Mesendoderm (in vitro differentiated cells): ENCODE measurements around the gene HOXD11. TPM values are rescaled to one million over a fixed set of nuclear protein-coding genes. Genes with fewer than 3 reads are reported as not detected.

Experiments used
- DNase-seq: peaks from one replicate; pipeline ENCODE4 v3.0.0; 2013
- H2AK5ac ChIP-seq: 2 replicates; pipeline ENCODE4 v1.6.1; 2013; ENCODE audit warnings: low read length, inconsistent platforms
- H2BK120ac ChIP-seq: 2 replicates; pipeline ENCODE4 v1.6.1; 2013; ENCODE audit warnings: low read depth, mild to moderate bottlenecking, low read length, moderate library complexity, mixed read lengths
- H2BK15ac ChIP-seq: replicated peaks from 2 replicates; pipeline ENCODE4 v1.6.1; 2013; ENCODE audit warnings: low read depth, mild to moderate bottlenecking, moderate library complexity
- H2BK5ac ChIP-seq: 2 replicates; pipeline ENCODE4 v1.6.1; 2013; ENCODE audit warnings: low read length, inconsistent platforms
- H3K18ac ChIP-seq: 2 replicates; pipeline ENCODE4 v1.6.1; 2013; ENCODE audit warnings: mild to moderate bottlenecking, low read length, mixed read lengths
- H3K23ac ChIP-seq: one replicate; pipeline ENCODE4 v1.6.1; 2013; ENCODE audit warnings: low read length
- H3K27ac ChIP-seq: 2 replicates; pipeline ENCODE4 v1.5.1; 2013; ENCODE audit warnings: low read depth, mild to moderate bottlenecking, inconsistent platforms, low read length, moderate library complexity
- H3K27me3 ChIP-seq: 2 replicates; pipeline ENCODE4 v1.6.1; 2013; ENCODE audit warnings: low read length, control low read depth, mild to moderate bottlenecking, inconsistent platforms; ENCODE audit not compliant: insufficient read depth, poor library complexity
- H3K36me3 ChIP-seq: 2 replicates; pipeline ENCODE4 v1.6.1; 2013; ENCODE audit warnings: low read length, inconsistent platforms; ENCODE audit not compliant: control insufficient read depth, insufficient read depth
- H3K4ac ChIP-seq: one replicate; pipeline ENCODE4 v1.6.1; 2013; ENCODE audit warnings: low read depth, mild to moderate bottlenecking, low read length, moderate library complexity
- H3K4me1 ChIP-seq: 2 replicates; pipeline ENCODE4 v1.6.1; 2013; ENCODE audit warnings: low read depth, low read length, inconsistent platforms; ENCODE audit not compliant: control insufficient read depth
- H3K4me2 ChIP-seq: 2 replicates; pipeline ENCODE4 v1.6.1; 2013; ENCODE audit warnings: low read length
- H3K4me3 ChIP-seq: 2 replicates; pipeline ENCODE4 v1.5.1; 2013; ENCODE audit warnings: mild to moderate bottlenecking, low read length
- H3K56ac ChIP-seq: one replicate; pipeline ENCODE4 v1.6.1; 2013; ENCODE audit warnings: low read length
- H3K79me1 ChIP-seq: 2 replicates; pipeline ENCODE4 v1.6.1; 2013; ENCODE audit warnings: low read length, inconsistent platforms
- H3K79me2 ChIP-seq: 2 replicates; pipeline ENCODE4 v1.6.1; 2013; ENCODE audit warnings: mild to moderate bottlenecking, low read length; ENCODE audit not compliant: control insufficient read depth, insufficient read depth
- H3K9ac ChIP-seq: 2 replicates; pipeline ENCODE4 v1.6.1; 2013; ENCODE audit warnings: low read length, inconsistent platforms
- H4K5ac ChIP-seq: one replicate; pipeline ENCODE4 v1.6.1; 2013; ENCODE audit warnings: low read length
- H4K8ac ChIP-seq: one replicate; pipeline ENCODE4 v1.6.1; 2013; ENCODE audit warnings: low read depth, mild to moderate bottlenecking, control low read depth, low read length, moderate library complexity
- WGBS: extraction: QIAGEN DNeasy Blood & Tissue Kit; methylation state at CpG from one replicate; pipeline ENCODE4 v1.1.7; 2013; ENCODE audit warnings: low lambda C conversion rate, missing lambda C conversion rate; ENCODE audit not compliant: insufficient coverage; ENCODE audit errors: extremely low coverage; 5-methylcytosine and 5-hydroxymethylcytosine counted together
- polyA plus RNA-seq, 2 experiments: library from polyadenylated mRNA; stranded (reverse); fragments of 200-250 nt; gene quantifications; one replicate each; pipeline ENCODE4 v1.2.3, GENCODE V29; 2013

HOXD11 gene
- 0.08 TPM for polyA plus RNA-seq (2013, experiment 1 of 2)
- 0.08 TPM for polyA plus RNA-seq (2013, experiment 2 of 2)

- H3K27ac ChIP-seq, result no peak within 1 kb of the TSS
- no peak within 1 kb of the TSS for H2BK120ac ChIP-seq
- H3K79me1 ChIP-seq, result no peaks in the 10 kb centered on the region
- whole genome bisulfite sequencing, result no CpG with 5 or more reads among the region's 85 CpGs
- no peak within 1 kb of the TSS for H3K4ac ChIP-seq
- peak within 1 kb of the TSS; percentile 34 for H3K18ac ChIP-seq
- no peak within 1 kb of the TSS for H3K56ac ChIP-seq
- no peak within 1 kb of the TSS for H2BK15ac ChIP-seq
- H3K79me2 ChIP-seq, result no peaks in the 10 kb centered on the region
- no peak within 1 kb of the TSS for H2BK5ac ChIP-seq
- H3K27me3 ChIP-seq, result peaks cover 85% of the 10 kb centered on the region
- H3K9ac ChIP-seq, result no peak within 1 kb of the TSS
- no peak within 1 kb of the TSS for H3K23ac ChIP-seq
- peak; percentile 75 for DNase-seq
- no peak within 1 kb of the TSS for H2AK5ac ChIP-seq
- H3K36me3 ChIP-seq, result no peaks in the 10 kb centered on the region
- H3K4me3 ChIP-seq, result no peak within 1 kb of the TSS
- H3K4me1 ChIP-seq, result no peaks in the 10 kb centered on the region
- peak within 1 kb of the TSS; percentile 46 for H3K4me2 ChIP-seq
- H4K5ac ChIP-seq, result no peak within 1 kb of the TSS
- H4K8ac ChIP-seq, result no peak within 1 kb of the TSS
Measured at GRCh38 chr2:176106581-176107539, at the start of gene HOXD11. Gene HOXD11 (plus strand): TSS chr2:176107280. CDS start chr2:176107356, 76 bp downstream.

- no peak overlapping the region for H2BK120ac ChIP-seq
- no peaks in the 10 kb centered on the region for H3K79me2 ChIP-seq
- DNase-seq, result no peak
- H3K27me3 ChIP-seq, result peaks cover 31% of the 10 kb centered on the region
- no peak overlapping the region for H3K9ac ChIP-seq
- no peak overlapping the region for H3K56ac ChIP-seq
- no peak overlapping the region for H4K8ac ChIP-seq
- no peaks in the 10 kb centered on the region for H3K79me1 ChIP-seq
- H3K4ac ChIP-seq, result no peak overlapping the region
- H2AK5ac ChIP-seq, result no peak overlapping the region
- H3K36me3 ChIP-seq, result no peaks in the 10 kb centered on the region
- no peak overlapping the region for H3K18ac ChIP-seq
- H3K27ac ChIP-seq, result no peak overlapping the region
- H3K4me1 ChIP-seq, result peaks cover 2% of the 10 kb centered on the region
- no peak overlapping the region for H3K23ac ChIP-seq
- no peak overlapping the region for H4K5ac ChIP-seq
- no CpG with 5 or more reads among the region's 2 CpGs for WGBS
- no peak overlapping the region for H3K4me2 ChIP-seq
- H2BK15ac ChIP-seq, result no peak overlapping the region
- no peak overlapping the region for H3K4me3 ChIP-seq
- no peak overlapping the region for H2BK5ac ChIP-seq
Measured at GRCh38 chr2:176063958-176064357, 43.1 kb upstream of the HOXD11 start.

- Histone ChIP-seq H3K4ac (no peak overlapping the region), H3K27ac (no peak overlapping the region), H3K4me3 (no peak overlapping the region), H2BK5ac (no peak overlapping the region), H4K5ac (no peak overlapping the region), H2BK120ac (no peak overlapping the region), H2BK15ac (no peak overlapping the region), H3K9ac (peak overlapping the region; percentile 16), H3K79me1 (no peaks in the 10 kb centered on the region), H3K4me2 (peak overlapping the region; percentile 23), H3K18ac (peak overlapping the region; percentile 8), H2AK5ac (no peak overlapping the region), H3K36me3 (no peaks in the 10 kb centered on the region), H3K23ac (no peak overlapping the region), H4K8ac (no peak overlapping the region), H3K56ac (no peak overlapping the region), H3K27me3 (peaks cover 59% of the 10 kb centered on the region), H3K4me1 (peaks cover 2% of the 10 kb centered on the region), H3K79me2 (no peaks in the 10 kb centered on the region)
- no peak for DNase-seq
- no CpG with 5 or more reads among the region's 56 CpGs for WGBS
Measured at GRCh38 chr2:176066645-176067588, 40.2 kb upstream of the HOXD11 start.

DNA sequence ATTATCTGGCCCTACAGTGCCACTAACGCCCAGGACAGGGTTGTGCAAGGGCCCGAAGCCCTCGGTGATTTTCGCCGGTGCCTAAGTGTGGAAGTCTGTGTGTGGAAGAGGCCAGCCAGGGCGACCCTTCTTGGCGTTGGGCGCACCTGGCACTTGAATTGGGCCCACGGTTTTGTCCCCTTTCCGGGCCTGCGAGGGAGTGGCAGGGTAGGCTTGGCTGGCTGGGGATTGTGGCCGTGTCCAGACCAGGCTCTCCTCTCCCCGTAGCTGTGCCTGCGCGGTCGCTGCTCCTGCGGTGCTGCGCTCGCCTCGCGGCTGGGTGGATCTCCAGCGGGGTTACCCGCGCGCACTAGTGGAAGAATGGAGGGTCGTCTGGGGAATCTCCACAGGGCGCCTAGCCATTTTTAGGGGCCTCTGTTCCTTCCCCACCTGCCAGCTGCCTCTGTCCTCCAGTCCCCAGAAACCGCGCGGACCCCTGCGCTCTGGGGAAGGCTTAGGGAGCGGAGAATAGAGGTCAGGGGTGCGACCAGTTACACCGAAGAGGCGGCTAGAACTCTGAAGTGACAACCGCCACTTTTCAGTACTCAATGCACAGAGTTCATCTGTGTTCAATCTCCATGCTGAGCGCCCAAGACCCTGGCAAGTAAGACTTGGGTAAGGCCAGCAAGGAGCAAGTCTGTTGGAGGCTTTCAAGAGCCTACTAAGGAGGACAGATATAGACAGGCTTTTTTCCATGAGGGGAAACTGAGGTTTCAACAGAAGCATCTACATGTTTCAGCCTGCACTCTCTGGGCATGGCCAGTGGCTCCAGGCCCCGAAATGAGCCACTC is 39.3 kb upstream of the HOXD11 start:
- WGBS, result no CpG with 5 or more reads among the region's 38 CpGs
- no peak for DNase-seq
- no peak overlapping the region for H3K4me3 ChIP-seq

GRCh38 chr2:176068419-176068832 is 38.7 kb upstream of the HOXD11 start:
- Histone ChIP-seq H3K18ac (no peak overlapping the region), H3K27me3 (peaks cover 73% of the 10 kb centered on the region), H2BK5ac (no peak overlapping the region), H3K79me1 (no peaks in the 10 kb centered on the region), H4K8ac (no peak overlapping the region), H3K79me2 (no peaks in the 10 kb centered on the region), H3K4me3 (no peak overlapping the region), H2BK15ac (no peak overlapping the region), H3K4me2 (no peak overlapping the region), H3K27ac (no peak overlapping the region), H3K36me3 (no peaks in the 10 kb centered on the region), H4K5ac (no peak overlapping the region), H3K4me1 (peaks cover 2% of the 10 kb centered on the region), H2AK5ac (no peak overlapping the region), H2BK120ac (no peak overlapping the region), H3K56ac (peak overlapping the region; percentile 18), H3K23ac (no peak overlapping the region), H3K4ac (no peak overlapping the region), H3K9ac (no peak overlapping the region)
- WGBS, result no CpG with 5 or more reads among the region's 30 CpGs
- no peak for DNase-seq

More for the DNA sequence above, 39.3 kb upstream of the HOXD11 start:
- no peaks in the 10 kb centered on the region for H3K79me1 ChIP-seq
- no peak overlapping the region for H3K18ac ChIP-seq
- H3K4me1 ChIP-seq, result peaks cover 2% of the 10 kb centered on the region
- H3K9ac ChIP-seq, result no peak overlapping the region
- no peaks in the 10 kb centered on the region for H3K36me3 ChIP-seq
- no peak overlapping the region for H3K27ac ChIP-seq
- peaks cover 66% of the 10 kb centered on the region for H3K27me3 ChIP-seq
- H2BK5ac ChIP-seq, result no peak overlapping the region
- H3K4me2 ChIP-seq, result peak overlapping the region; percentile 23
- no peak overlapping the region for H2BK15ac ChIP-seq
- no peaks in the 10 kb centered on the region for H3K79me2 ChIP-seq
- H4K8ac ChIP-seq, result no peak overlapping the region
- H4K5ac ChIP-seq, result no peak overlapping the region
- H3K23ac ChIP-seq, result no peak overlapping the region
- H3K4ac ChIP-seq, result no peak overlapping the region
- H3K56ac ChIP-seq, result no peak overlapping the region
- no peak overlapping the region for H2BK120ac ChIP-seq
- no peak overlapping the region for H2AK5ac ChIP-seq
